ENCODE data around the gene ZFPL1. TPM values are rescaled to one million over a fixed set of nuclear protein-coding genes. Genes with fewer than 3 reads are reported as not detected.
A peak's percentile ranks its signal among the peaks of the same experiment; 100 is the strongest.

Gene ZFPL1
- total RNA-seq, 1 donor from 2014 or later, result 25.9 TPM

- peaks cover 23% of the 10 kb centered on the region for H3K36me3 Mint-ChIP-seq (ENCODE audit: low read depth, unreplicated experiment)
- H3K4me1 Mint-ChIP-seq (ENCODE audit: unreplicated experiment), result peaks cover 10% of the 10 kb centered on the region
- H3K27ac Mint-ChIP-seq (ENCODE audit: unreplicated experiment), result no peak overlapping the region
- TF ChIP-seq CTCF (IDR thresholded peaks at IDR 0.05; ENCODE audit: unreplicated experiment), result no peak
- DNase-seq (ENCODE audit: low spot score), result no peak
- no peaks in the 10 kb centered on the region for H3K9me3 Mint-ChIP-seq (ENCODE audit: unreplicated experiment)
- H3K4me3 Mint-ChIP-seq (ENCODE audit: unreplicated experiment), result no peak overlapping the region
- peaks cover 6% of the 10 kb centered on the region for H3K27me3 Mint-ChIP-seq (ENCODE audit: unreplicated experiment)
Observed at GRCh38 chr11:65128182-65129145, 44.4 kb downstream of the ZFPL1 start.

- H3K27me3 Mint-ChIP-seq (ENCODE audit: unreplicated experiment), result peaks cover 15% of the 10 kb centered on the region
- H3K4me3 Mint-ChIP-seq (ENCODE audit: unreplicated experiment), result no peak overlapping the region
- no peak overlapping the region for H3K27ac Mint-ChIP-seq (ENCODE audit: unreplicated experiment)
- no peak for TF ChIP-seq CTCF (IDR thresholded peaks at IDR 0.05; ENCODE audit: unreplicated experiment)
- peaks cover 20% of the 10 kb centered on the region for H3K4me1 Mint-ChIP-seq (ENCODE audit: unreplicated experiment)
- H3K9me3 Mint-ChIP-seq (ENCODE audit: unreplicated experiment), result no peaks in the 10 kb centered on the region
- no peak for DNase-seq (ENCODE audit: low spot score)
- H3K36me3 Mint-ChIP-seq (ENCODE audit: low read depth, unreplicated experiment), result peaks cover 26% of the 10 kb centered on the region
Observed at GRCh38 chr11:65129649-65130441, 45.8 kb downstream of the ZFPL1 start.

- Mint-ChIP-seq H3K27ac (ENCODE audit: unreplicated experiment) (peak overlapping the region; percentile 32), H3K4me3 (ENCODE audit: unreplicated experiment) (peak overlapping the region; percentile 65), H3K27me3 (ENCODE audit: unreplicated experiment) (peaks cover 15% of the 10 kb centered on the region), H3K4me1 (ENCODE audit: unreplicated experiment) (peaks cover 21% of the 10 kb centered on the region), H3K36me3 (ENCODE audit: low read depth, unreplicated experiment) (peaks cover 24% of the 10 kb centered on the region), H3K9me3 (ENCODE audit: unreplicated experiment) (no peaks in the 10 kb centered on the region)
- no peak for TF ChIP-seq CTCF (IDR thresholded peaks at IDR 0.05; ENCODE audit: unreplicated experiment)
- DNase-seq (ENCODE audit: low spot score), result no peak
Observed at GRCh38 chr11:65130631-65131416, 46.8 kb downstream of the ZFPL1 start.

GRCh38 chr11:65131417-65131776 lies 47.4 kb downstream of the ZFPL1 start:
- TF ChIP-seq CTCF (IDR thresholded peaks at IDR 0.05; ENCODE audit: unreplicated experiment), result no peak
- no peak for DNase-seq (ENCODE audit: low spot score)
- peaks cover 21% of the 10 kb centered on the region for H3K27me3 Mint-ChIP-seq (ENCODE audit: unreplicated experiment)
- H3K4me1 Mint-ChIP-seq (ENCODE audit: unreplicated experiment), result peaks cover 27% of the 10 kb centered on the region
- peak overlapping the region; percentile 32 for H3K27ac Mint-ChIP-seq (ENCODE audit: unreplicated experiment)
- peak overlapping the region; percentile 65 for H3K4me3 Mint-ChIP-seq (ENCODE audit: unreplicated experiment)
- peaks cover 25% of the 10 kb centered on the region for H3K36me3 Mint-ChIP-seq (ENCODE audit: low read depth, unreplicated experiment)
- no peaks in the 10 kb centered on the region for H3K9me3 Mint-ChIP-seq (ENCODE audit: unreplicated experiment)
